ENCODE results near the gene TEX22. TPM values are rescaled to one million over a fixed set of nuclear protein-coding genes. Genes with fewer than 3 reads are reported as not detected.

Gene TEX22
- total and polyA plus RNA-seq, 2 experiments from 2014 or later, result 0.21 TPM

GRCh38 chr14:105446971-105447370 is 48.6 kb downstream of the TEX22 start (continued):
- no peak for TF ChIP-seq POLR2AphosphoS5 (IDR thresholded peaks at IDR 0.05; ENCODE audit: low read depth)

GRCh38 chr14:105447651-105448640 is 49.6 kb downstream of the TEX22 start:
- Histone ChIP-seq H3K79me2 (replicated peaks; ENCODE audit: insufficient read depth) (peaks cover 11% of the 10 kb centered on the region; the same call in 1 of the 2 replicates), H3K9me2 (ENCODE audit: insufficient read depth) (no peaks in the 10 kb centered on the region), H3K27me3 (ENCODE audit: insufficient read depth) (no peaks in the 10 kb centered on the region), H2AFZ (no peak overlapping the region), H3K36me3 (ENCODE audit: insufficient read depth) (peaks cover 10% of the 10 kb centered on the region), H3F3A (replicated peaks; ENCODE audit: low read depth) (0 out of 2 replicates have a peak, but pooled peaks cover 6% of the 10 kb centered on the region), H3K4me2 (no peak overlapping the region), H3K27ac (ENCODE audit: low read depth) (peak overlapping the region; percentile 59; the same call in 1 of the 2 replicates), H3K4me1 (ENCODE audit: insufficient read depth) (no peaks in the 10 kb centered on the region), H3K4me3 (no peak overlapping the region), H4K20me1 (replicated peaks; ENCODE audit: insufficient read depth) (peaks cover 26% of the 10 kb centered on the region)
- DNase-seq (ENCODE audit: low spot score) (no peak), ATAC-seq (peak; percentile 27)
- Mint-ChIP-seq H3K27me3 (ENCODE audit: insufficient read depth, low read depth, poor library complexity) (peaks cover 14% of the 10 kb centered on the region), H3K27ac (no peak overlapping the region; the same call in 1 of the 2 replicates), H3K4me3 (no peak overlapping the region), H3K36me3 (ENCODE audit: low read depth) (peaks cover 32% of the 10 kb centered on the region), H3K4me1 (0 out of 3 replicates have a peak, but pooled peaks cover 3% of the 10 kb centered on the region), H3K9me3 (no peaks in the 10 kb centered on the region)
- TF ChIP-seq ZNF331 (CRISPR knock-in tag; IDR thresholded peaks at IDR 0.05; ENCODE audit: low read depth) (no peak), ZNF462 (CRISPR knock-in tag; IDR thresholded peaks at IDR 0.05) (no peak), EZH2phosphoT487 (IDR thresholded peaks at IDR 0.05; ENCODE audit: unreplicated experiment) (no peak)
